ENCODE results near the gene PTPN22.

PTPN22 gene

DNA sequence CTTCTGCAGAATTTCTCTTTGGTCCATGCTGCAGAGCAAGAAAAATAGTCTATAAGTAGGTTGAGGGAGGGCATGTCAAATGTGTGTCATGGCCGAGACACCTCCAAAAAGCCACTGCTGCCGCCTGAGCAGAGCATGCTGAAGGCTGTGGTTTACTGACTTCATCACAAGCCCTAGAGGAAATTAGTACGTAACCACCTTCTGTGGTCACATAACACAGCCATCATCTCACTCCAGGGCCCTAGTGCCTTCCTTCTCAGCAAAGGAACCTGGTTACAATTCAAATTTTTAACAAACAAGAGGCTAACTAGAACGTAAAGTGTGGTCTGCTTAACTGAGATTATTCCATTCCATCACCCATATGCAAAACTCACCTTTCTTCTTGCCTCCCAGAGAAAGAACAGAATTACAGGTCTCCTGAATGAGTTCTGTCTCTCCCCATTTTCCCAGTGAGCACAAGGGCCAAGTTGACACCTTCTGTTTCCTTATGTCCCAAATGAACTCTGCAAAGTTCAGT, at the start of gene PTPN22:
Gene PTPN22 (minus strand): TSS at position 116 of the 517 bp plus-strand sequence.
- DNase-seq = peak; percentile 91

DNA sequence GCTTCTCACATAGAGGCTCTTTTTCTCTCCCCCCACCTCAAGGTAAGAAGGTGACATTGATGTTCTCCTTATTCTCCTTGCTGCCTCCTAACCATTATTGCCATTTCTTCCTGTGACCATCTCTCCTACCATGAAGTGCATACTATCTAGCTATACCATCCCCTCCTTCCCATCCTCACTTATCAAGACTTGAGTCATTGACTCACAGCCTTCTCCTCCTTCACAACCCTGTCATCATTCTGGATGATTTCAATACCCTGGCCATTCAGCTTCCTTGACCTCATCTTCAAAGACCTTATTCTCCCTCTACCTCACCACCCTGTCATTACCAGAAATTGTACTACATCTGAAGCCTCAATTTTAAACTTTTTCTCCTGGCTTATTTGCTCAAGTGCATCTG, 46.7 kb upstream of the PTPN22 start:
- DNase-seq = no peak

DNA sequence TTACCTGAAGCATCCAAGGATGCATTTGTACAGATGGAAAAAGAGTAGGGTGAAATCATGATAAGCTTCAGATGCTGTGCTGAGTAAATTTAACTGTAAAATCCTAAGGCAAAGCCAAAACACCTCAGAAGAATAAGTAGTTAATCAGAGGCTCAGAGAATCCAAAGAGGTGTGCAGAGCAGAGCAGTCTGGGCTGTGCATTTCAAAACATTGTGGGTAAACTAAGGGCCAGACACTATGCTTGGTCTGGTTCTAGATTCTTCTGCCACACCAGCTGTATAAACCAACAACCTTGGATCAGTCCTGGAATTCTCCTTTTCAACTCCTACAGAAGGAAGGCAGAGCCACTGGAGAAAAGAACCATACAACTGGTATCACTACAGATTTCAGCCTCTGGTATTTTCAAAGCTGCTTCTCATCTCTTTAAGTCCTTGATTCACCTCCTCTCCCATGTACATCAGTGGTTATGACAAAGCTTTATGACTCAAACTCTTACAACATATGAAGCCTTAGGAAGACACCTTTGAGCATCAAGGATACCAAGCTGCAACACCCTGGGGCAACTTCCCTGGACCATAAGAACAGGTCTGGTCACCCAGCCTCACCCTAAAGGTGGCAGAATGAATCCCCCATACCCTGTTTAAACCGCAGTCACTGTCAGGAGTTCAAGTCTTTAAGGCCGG, 46.0 kb upstream of the PTPN22 start:
- no peak for DNase-seq

DNA sequence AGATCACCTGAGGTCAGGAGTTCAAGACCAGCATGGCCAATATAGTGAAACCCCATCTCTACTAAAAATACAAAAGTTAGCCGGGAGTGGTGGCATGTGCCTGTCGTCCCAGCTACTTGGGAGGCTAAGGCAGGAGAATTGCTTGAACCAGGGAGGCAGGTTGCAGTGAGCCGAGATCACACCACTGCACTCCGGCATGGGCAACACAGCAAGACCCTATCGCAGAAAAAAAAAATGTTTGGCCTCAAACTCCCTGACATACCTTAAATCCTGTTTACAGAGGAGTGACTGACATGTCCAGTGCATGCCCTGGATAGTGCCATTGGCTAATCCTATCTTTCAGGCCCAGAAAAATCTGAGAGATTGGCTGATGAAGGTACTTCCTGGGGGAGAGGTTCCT, 45.5 kb upstream of the PTPN22 start:
- no peak for DNase-seq

DNA sequence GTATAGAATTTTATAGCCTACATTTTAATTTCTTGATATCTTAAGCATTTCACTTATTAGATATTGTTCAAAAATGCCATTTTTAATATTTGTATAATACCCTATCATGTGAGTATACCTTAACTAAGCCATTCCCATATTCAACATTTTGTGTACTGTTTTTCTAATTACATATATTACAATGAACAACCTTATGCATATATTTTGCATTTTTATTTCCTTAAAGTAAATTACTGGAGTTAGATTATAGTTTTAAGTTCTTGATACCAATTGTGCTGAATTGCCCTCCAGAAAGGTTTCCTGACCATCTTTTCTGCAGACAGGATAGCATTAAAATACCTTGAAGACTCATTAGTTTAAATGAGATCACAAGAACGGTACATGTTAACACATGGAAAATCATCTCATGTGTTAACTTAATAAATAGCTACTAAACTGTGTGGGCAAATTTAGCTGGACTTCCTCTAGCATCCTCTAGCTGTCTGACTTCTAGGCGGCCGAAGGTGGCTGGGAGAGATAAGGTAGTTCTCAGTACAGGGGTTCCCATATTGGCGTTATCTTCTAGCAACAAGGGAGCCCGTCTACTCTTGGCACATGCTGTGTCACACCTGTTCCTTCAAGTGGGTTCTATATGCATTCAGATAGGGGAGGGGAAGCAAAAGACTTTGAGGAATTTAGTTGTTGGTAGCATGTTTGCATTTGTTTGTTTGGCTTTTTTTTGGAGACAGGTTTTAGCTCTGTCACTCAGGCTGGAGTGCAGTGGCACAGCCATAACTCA, 42.6 kb upstream of the PTPN22 start:
- no peak for DNase-seq

DNA sequence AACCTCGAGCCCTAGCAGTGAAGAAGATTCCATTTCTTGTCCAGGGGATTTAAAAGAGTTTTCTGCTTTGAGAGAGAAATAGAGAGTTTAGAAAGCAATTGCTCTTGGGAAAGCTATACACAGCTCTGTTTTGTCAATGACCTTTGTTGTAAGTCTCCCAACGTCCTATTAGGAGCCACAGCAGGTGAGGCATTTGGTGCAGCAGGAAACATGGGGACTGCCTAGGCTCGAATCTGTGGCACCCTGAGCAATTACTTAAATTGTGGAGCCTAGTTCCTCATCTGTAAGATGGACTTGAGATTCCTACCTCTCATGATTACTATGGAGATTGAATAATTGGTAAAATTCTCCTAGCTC, 41.8 kb upstream of the PTPN22 start:
- no peak for DNase-seq

DNA sequence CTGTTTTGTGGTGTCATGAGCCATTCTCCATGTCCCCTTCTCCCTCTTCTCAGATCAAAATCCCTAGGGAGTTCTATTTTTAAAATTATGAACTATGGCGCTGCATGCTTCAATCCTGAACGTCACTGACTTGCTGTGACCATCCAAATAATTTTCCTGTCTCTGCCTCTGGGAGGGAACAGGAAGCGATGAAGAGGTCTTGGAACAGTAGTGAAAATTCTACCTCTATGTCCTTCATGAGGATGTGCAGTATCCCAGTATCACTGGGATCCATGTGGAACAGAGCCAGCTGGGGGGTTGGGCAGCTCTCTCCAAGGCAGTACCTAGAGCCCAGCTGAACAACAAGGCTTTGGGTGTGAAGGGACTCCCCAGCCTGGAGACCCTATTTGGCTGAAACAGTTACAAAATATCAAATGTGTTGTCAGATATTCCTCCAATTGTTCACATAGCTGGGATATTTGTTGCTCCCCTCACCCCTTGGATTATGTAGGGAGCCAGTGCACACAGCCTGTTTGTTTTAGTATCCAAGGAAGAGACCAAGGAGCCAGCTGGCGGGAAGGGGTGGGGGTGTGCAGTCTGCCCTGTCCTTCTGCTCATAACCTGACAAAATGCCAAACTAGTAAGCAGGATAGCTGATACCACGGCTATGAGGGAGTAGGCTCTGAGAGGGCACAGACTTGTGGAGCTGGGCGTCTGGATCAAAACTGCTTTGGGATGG, 41.2 kb upstream of the PTPN22 start:
- no peak for DNase-seq

DNA sequence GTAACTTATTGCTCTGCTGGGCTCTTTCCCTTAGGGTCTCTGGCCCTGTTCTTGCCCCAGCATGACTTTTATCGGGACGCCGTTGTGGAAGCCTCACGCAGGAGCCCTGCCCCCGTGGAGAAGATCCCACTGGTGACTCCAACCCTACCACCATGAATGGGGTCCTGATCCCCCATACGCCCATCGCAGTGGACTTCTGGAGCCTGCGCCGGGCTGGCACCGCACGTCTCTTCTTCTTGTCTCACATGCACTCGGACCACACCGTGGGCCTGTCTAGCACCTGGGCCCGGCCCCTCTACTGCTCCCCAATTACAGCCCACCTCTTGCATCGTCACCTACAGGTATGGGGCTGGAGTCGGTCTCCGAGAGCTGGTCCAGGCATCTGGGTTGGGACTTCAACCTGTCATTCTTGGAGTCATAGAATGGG, 33.9 kb upstream of the PTPN22 start:
- DNase-seq = no peak

DNA sequence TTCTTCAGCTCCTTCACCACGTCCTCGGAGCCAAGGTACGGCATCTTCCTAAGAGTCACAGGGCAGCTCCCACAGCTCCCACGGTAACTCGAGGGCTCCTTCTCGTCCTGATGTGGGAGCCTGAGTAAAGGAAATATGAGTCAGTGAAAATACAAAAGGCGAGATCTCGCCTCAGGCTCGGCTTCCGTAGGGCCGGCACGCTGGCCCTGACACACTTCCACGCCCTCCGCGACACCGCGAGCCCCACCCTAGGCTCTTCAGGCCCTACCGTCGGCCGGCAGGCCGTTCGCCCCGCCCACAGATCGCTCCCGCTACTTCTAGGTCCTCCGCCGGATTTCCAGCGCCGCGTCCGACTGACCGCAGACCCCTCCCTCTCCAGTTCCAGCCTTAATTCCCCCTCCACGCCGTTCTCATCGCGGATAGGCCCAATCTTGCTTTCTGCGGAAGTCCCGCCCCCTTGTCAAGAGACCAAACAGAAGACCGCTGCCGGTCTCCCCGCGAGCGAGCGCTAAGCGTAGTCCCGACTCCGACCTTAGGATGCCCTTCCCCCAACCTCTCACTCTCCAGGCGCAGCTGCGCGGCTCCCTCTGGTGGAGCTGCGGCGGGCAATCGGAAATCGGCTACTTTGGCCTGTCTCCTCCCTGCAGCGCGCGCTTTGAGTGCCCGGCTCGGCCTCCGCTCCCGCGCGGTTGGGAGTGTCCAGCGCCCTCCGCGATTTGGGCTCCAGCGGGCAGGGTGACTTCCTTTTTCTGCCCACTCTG, 33.3 kb upstream of the PTPN22 start, which contains the start of the genes AP4B1 and DCLRE1B:
Gene AP4B1 (minus strand): TSS at position 126 of the 761 bp plus-strand sequence. CDS start 82 bp downstream, at position 44.
Gene DCLRE1B (plus strand): TSS at position 653 of the 761 bp plus-strand sequence. CDS start 261 bp downstream, outside the sequence.
- DNase-seq = peak; percentile 99

DNA sequence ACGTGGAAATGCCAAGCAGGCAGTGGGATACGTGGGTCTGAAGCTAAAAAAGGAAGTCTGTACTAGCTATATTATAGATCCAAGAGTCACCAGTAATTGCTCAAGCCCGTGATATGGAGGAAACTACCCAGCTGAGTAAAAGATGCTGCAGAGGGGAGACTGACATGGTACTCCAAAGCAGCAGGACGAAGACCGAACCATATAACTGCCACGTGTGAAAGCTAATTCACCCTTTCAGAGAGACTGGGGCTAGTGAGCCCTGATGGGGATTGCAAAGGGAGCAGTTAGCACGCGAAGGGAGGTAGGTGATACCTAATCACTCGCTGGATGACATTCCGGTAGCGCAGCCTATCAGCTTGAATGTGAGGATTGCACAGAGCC, 32.8 kb upstream of the PTPN22 start:
- no peak for DNase-seq

DNA sequence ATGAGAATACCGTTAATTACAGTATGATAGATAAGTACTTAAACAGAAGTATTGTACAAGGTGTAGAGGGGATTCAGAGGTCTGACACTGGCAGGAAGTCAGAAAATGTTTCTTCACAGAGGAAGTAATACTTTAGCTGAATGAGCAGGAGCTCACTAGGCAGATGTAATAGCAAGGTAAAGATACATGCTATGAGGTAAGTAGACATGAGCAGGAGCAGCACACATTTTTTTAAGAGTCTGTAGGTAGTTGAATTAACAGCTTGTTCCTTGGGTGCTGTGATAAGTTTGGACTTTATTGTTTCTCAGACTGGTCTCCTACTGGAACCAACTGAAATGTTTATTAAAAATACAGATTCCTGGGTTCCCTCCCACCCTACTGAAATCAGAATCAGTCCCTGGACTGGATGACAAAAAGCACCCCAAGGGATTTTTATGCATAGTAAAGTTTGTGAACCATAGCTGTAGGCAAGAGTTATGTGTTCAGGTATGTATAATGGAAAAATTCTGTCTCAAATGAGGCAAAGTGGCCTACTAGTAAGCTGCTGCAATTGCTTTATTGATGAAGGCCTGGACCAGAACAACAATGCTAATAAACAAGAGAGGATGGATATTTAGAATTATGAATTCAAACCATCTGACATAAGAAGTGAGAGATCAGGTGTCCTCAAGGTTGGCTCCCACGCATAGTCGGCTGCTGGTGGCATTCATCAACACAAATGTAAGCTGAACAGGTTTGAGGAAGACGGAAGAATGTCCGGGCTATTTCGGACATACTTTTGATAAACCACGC, 32.2 kb upstream of the PTPN22 start:
- peak; percentile 67 for DNase-seq

DNA sequence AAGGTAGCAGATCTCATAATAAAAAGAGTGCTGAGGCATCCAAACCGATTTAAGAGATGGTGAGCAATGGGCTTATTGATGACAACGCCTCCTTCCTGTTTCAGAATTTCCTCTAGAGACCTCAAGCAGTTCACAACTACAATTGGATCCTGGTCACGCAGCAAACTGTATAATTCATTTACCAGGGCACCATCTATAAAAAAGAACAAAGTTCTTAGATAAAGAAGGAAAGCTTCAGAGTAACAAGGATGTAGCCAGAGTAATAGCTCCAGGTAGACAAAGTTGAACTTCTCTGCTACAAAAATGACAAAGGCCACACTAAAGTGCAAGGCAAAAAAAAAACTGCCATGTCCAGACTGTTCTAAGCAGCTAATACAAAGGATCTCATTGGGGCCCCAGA, 29.7 kb upstream of the PTPN22 start:
- DNase-seq = no peak

DNA sequence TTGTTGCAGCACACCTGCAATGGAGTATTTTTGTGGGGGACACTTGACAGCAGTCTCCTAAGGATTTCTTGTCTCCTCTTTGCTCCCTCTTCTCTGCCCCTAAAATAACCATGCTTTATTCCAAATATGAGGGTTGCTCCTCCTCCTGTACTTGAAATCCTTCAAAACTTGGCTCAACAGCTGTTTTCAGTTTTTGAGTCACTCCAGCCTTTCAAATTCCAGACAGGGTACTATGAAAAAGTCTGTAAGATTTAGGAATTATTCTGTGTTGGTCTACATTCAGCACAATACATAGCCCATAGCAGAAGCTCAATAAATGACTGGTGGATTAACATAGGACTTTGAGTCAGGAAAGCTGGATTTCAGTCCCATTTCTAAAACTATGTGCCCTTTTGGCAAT, 27.6 kb upstream of the PTPN22 start:
- DNase-seq = no peak

DNA sequence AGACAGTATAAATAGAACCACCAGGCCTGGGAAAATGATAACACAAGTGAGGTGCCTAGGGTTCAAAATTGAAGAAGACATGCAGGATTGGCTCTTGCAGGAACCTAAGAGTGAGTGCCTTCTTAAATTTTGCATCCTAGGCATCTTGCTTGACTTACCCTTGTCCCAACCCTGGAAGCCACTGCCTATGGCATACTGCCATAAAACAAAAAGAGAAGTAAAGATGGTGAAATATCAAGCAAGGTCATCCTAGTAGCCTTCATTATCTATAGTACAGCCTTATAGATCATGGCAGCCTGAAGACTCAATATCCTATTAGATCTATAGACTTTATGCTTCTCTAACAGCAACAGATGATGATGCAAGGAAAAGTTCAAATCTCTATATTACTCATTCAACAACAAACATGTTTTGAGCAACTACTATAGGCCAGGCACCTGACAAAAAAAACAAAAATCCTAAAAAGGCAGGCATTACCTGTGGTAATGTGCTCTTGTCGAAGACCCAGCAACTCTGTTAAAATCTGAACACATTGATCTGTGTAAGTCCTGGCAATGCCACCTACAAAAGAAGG, 26.8 kb upstream of the PTPN22 start:
- no peak for DNase-seq

DNA sequence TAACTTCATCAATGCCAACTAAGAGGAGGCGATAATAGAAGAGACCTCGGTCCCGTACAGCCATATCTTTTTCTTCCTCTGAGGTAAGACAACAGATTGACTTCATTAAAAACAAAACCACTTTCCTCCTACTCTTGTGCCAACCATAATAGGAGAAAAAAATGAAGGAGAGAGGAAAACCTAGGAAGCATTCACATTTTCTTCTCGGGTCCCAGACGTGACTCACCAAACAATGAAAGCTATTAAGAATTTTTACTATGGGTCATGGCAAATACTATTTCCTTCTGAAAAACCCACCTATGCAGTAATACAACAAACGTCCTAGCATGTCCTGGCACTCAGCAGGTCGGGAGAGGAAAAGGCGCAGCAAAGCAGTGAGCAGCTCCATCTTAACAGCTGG, 24.4 kb upstream of the PTPN22 start:
- DNase-seq = no peak

DNA sequence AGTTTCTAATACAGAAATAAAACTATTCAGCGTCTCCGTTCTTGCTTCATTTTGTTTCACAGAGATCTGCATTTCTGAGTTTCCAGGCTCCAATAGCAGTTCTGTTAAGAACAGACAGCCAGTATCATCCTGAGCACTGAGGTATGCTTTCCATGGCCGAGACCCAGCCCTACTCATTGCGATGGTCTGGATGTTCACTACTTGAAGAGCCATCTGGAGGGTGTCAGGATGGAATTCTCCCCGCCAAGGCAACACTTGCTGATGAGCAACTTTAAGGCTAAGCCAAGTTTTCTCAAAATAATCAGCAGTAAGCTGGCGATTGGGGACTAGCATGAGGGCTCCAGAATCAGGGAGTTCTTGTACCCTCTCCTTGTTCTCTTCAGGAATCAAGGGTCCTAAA, 23.6 kb upstream of the PTPN22 start:
- DNase-seq = no peak

DNA sequence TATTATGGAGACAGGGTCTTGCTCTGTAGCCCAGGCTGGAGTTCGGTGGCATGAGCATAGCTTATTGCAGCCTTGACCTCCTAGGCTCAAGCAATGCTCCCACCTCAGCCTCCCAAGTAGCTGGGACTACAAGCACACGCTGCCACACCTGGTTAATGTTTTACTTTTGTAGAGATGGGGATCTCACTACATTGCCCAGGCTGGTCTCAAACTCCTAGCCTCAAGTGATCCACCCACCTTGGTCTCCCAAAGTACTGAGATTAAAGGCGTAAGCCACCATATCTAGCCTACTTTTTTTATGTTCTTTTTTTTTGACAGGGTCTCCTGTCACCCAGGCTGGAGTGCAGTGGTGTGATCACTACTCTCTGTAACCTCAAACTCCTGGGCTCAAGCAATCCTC, 21.8 kb upstream of the PTPN22 start:
- no peak for DNase-seq

DNA sequence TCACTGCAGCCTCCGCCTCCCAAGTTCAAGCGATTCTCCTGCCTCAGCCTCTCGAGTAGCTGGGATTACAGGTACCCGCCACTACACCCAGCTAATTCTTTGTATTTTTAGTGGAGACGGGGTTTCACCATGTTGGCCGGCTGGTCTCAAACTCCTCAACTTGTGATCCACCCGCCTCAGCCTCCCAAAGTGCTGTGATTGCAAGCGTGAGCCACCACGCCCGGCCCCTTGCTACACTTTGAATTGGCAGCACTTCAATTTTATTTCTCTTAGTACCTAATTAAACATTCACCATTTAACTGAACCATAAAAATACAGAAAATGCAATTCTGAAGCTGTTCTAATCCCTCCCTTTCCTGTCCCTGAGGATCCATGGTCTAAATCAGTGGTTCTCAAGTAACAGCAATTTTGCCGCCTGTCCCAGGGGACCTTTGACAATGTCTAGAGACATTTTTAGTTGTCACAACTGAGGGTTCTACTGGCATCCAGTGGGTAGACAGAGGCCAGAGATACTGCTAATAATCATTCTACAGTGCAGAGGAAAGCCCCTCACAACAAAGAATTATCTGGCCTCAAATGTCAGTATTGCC, 20.2 kb upstream of the PTPN22 start:
- DNase-seq = no peak

DNA sequence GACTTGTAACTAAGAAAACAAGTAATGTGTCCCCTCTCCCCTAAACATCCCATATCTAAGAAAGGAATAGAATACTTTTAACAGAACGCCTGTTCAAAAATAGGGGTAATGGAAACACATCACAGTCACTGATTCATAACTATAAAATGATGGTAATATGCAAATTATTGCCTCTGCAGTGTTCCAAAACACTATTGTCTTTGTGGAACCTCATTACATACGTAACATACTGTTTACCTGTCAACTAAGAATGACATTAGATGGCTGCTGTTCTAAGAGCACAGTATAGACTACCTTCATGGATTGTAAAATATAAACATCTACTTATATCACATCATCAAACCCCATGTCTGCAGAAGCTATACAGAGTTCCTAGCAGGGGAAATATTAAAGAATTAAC, 19.3 kb upstream of the PTPN22 start:
- no peak for DNase-seq

DNA sequence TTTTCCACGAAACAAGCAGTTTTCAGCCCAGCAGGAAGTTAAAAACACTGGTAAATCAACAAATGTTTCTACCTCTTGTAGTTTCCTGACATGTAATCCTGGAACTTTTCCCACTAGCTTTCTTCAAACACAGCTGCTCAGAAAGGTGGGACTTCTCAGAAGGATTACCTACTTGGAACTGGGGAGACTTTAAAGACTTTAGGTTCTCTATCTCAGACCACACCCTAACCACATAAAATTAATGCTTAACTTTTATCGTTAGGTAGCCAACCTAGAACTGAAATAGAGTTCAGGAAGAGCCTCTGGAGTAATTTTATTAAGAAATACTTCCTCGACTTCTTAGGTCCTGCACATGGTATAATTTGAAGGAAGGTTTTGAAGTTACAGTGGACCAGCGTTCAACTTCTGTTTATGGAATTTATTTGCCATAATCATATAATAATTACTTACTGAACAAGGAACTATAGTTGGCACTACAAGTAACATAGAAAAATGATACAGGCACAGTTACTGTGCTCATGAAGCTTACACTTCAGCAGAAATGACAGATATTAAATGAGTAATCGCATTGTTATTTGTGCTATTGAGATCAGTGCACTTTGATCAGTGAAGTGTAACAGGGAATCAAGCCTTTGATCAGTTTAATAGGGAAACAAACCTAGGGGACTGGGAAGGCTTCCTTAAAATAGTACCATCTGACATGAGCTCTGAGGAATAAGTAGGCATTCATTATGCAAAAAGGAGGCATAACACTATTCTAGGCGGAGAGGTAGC, 16.1 kb upstream of the PTPN22 start, which contains the start of gene BCL2L15:
Gene BCL2L15 (minus strand): TSS at position 180 of the 774 bp plus-strand sequence. CDS start 206 bp downstream, outside the sequence.
- no peak for DNase-seq

Measured in activated effector memory CD4-positive, alpha-beta T cell treated with anti-CD3 and anti-CD28 coated beads, Interleukin-2, amount 50 U/mL, for 16 hours (primary cell).